Loucy (cell line): ENCODE results near the gene ARMC12.

Experiments used
- EZH2phosphoT487 ChIP-seq: fragments of 200-600 bp; IDR thresholded peaks from 2 replicates; pipeline ENCODE4 v1.6.1; 2018; ENCODE audit warnings: antibody characterized with exemption, mild to moderate bottlenecking, moderate library complexity, borderline replicate concordance
- TF ChIP-seq, protein P1 (sequence below): fragments of 200-600 bp; sonication (generic); conservative IDR thresholded peaks from 2 replicates; pipeline ENCODE4 v1.5.1; 2014; ENCODE audit warnings: mild to moderate bottlenecking, antibody characterized with exemption, low read length

DNA sequence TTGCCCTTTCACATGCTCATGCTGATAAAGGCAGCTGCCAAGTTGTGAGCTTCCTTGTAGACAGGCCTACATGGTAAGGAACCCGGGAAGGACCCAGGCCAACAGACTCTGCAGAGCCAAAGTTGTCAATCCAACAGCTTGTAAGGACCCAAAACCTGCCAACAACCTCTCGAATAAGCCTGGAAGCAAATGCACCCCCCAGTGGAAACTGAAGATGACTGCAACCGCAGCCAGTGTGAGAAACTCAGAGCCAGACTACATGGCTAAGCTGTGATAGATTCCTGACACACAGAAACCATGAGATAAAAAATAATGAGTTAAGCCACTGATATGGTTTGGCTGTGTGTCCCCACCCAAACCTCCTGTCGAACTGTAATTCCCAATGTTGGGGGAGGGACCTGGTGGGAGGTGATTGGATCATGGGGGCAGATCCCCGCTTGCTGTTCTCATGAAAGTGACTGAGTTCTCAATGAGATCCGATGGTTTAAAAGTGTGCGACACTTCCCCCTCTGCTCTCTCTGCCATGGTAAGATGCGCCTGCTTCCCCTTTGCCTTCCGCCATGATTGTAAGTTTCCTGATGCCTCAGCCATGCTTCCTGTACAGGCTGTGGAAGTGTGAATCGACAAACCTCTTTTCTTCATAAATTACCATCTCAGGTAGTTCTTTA is 20.8 kb downstream of the ARMC12 start:
- TF ChIP-seq, protein P1, sequence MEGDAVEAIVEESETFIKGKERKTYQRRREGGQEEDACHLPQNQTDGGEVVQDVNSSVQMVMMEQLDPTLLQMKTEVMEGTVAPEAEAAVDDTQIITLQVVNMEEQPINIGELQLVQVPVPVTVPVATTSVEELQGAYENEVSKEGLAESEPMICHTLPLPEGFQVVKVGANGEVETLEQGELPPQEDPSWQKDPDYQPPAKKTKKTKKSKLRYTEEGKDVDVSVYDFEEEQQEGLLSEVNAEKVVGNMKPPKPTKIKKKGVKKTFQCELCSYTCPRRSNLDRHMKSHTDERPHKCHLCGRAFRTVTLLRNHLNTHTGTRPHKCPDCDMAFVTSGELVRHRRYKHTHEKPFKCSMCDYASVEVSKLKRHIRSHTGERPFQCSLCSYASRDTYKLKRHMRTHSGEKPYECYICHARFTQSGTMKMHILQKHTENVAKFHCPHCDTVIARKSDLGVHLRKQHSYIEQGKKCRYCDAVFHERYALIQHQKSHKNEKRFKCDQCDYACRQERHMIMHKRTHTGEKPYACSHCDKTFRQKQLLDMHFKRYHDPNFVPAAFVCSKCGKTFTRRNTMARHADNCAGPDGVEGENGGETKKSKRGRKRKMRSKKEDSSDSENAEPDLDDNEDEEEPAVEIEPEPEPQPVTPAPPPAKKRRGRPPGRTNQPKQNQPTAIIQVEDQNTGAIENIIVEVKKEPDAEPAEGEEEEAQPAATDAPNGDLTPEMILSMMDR, result peak; percentile 68
- TF ChIP-seq EZH2phosphoT487, result no peak
